ENCODE results near the gene OR1E2.
"Not testable (repeated sequence)": the region's sequence is repeated elsewhere in the genome, so short reads cannot be mapped to it uniquely, and the experiment has no call there.

OR1E2 gene

GRCh38 chr17:3433741-3434140 lies at the start of gene OR1E2:
Gene OR1E2 (minus strand): TSS chr17:3433841. CDS start chr17:3433841, 0 bp downstream.
- DNase-seq (ENCODE audit: low read depth): no peak

- DNase-seq (ENCODE audit: low read depth): no peak
Measured at GRCh38 chr17:3482852-3483251, 49.2 kb upstream of the OR1E2 start.

- no peak for DNase-seq (ENCODE audit: low read depth)
Measured at GRCh38 chr17:3479988-3480387, 46.3 kb upstream of the OR1E2 start.

- no peak for DNase-seq (ENCODE audit: low read depth)
Measured at GRCh38 chr17:3475812-3476610, 42.4 kb upstream of the OR1E2 start, which contains the start of gene ASPA. Gene ASPA (plus strand): TSS chr17:3475997. CDS start chr17:3476160, 163 bp downstream.

GRCh38 chr17:3475251-3475685 lies 41.6 kb upstream of the OR1E2 start:
- no peak for DNase-seq (ENCODE audit: low read depth)

GRCh38 chr17:3474212-3474611 lies 40.6 kb upstream of the OR1E2 start:
- no peak for DNase-seq (ENCODE audit: low read depth)

- DNase-seq (ENCODE audit: low read depth): no peak
Measured at GRCh38 chr17:3472137-3472536, 38.5 kb upstream of the OR1E2 start.

GRCh38 chr17:3471599-3471998 lies 38.0 kb upstream of the OR1E2 start, which contains the start of gene SPATA22:
Gene SPATA22 (minus strand): TSS chr17:3471819. CDS start chr17:3469325, 2,494 bp downstream.
- no peak for DNase-seq (ENCODE audit: low read depth)

GRCh38 chr17:3469529-3469928 lies 35.9 kb upstream of the OR1E2 start:
- DNase-seq (ENCODE audit: low read depth): no peak

- not testable (repeated sequence) for DNase-seq (ENCODE audit: low read depth)
Measured at GRCh38 chr17:3466355-3466754, 32.7 kb upstream of the OR1E2 start.

GRCh38 chr17:3448059-3448665 lies 14.5 kb upstream of the OR1E2 start:
- no peak for DNase-seq (ENCODE audit: low read depth)

- no peak for DNase-seq (ENCODE audit: low read depth)
Measured at GRCh38 chr17:3447625-3448024, 14.0 kb upstream of the OR1E2 start.

GRCh38 chr17:3440451-3440850 lies 6.8 kb upstream of the OR1E2 start:
- no peak for DNase-seq (ENCODE audit: low read depth)

- DNase-seq (ENCODE audit: low read depth): no peak
Measured at GRCh38 chr17:3438368-3438767, 4.7 kb upstream of the OR1E2 start.

GRCh38 chr17:3433215-3433614 lies 426 bp downstream of the OR1E2 start:
- DNase-seq (ENCODE audit: low read depth): not testable (repeated sequence)

- no peak for DNase-seq (ENCODE audit: low read depth)
Measured at GRCh38 chr17:3418222-3418621, 15.4 kb downstream of the OR1E2 start.

- no peak for DNase-seq (ENCODE audit: low read depth)
Measured at GRCh38 chr17:3415610-3416009, 18.0 kb downstream of the OR1E2 start.

- not testable (repeated sequence) for DNase-seq (ENCODE audit: low read depth)
Measured at GRCh38 chr17:3412216-3412615, 21.4 kb downstream of the OR1E2 start.

GRCh38 chr17:3411070-3411469 lies 22.6 kb downstream of the OR1E2 start, which contains the start of gene OR3A3:
Gene OR3A3 (plus strand): TSS chr17:3411370.
- no peak for DNase-seq (ENCODE audit: low read depth)

GRCh38 chr17:3403856-3404255 lies 29.8 kb downstream of the OR1E2 start:
- not testable (repeated sequence) for DNase-seq (ENCODE audit: low read depth)

GRCh38 chr17:3401786-3402185 lies 31.9 kb downstream of the OR1E2 start:
- DNase-seq (ENCODE audit: low read depth): no peak

- DNase-seq (ENCODE audit: low read depth): no peak
Measured at GRCh38 chr17:3400055-3400454, 33.6 kb downstream of the OR1E2 start.

- DNase-seq (ENCODE audit: low read depth): no peak
Measured at GRCh38 chr17:3398310-3398709, 35.3 kb downstream of the OR1E2 start, which contains the start of gene OR1E1. Gene OR1E1 (minus strand): TSS chr17:3398410. CDS start chr17:3398410, 0 bp downstream.

Data from activated T-helper 1 cell treated with Interleukin-2 at 50 U/mL for 16 hours (primary cell).